Activated CD4-positive, alpha-beta T cell treated with anti-CD3 and anti-CD28 coated beads for 4 hours (primary cell): Measurements from ENCODE around the gene SURF4.
A peak's percentile ranks its signal among the peaks of the same experiment; 100 is the strongest.

Experiments
- DNase-seq, 2 donors: peaks; one replicate each; pipeline ENCODE4 v3.0.0-alpha.2; 2020

The SURF4 gene

GRCh38 chr9:133375724-133376654 is at the start of gene SURF4, which contains the start of gene STKLD1:
TSS of gene SURF4 (minus strand) at chr9:133376060. CDS start at chr9:133375969, 91 bp downstream.
TSS of gene STKLD1 (plus strand) at chr9:133376366. CDS start at chr9:133376474, 108 bp downstream.
- DNase-seq = peak; percentile 90 to 94

- DNase-seq = no peak
These were observed 49.3 kb upstream of the SURF4 start for GRCh38 chr9:133425049-133425632.

GRCh38 chr9:133424187-133424586 is 48.3 kb upstream of the SURF4 start:
- DNase-seq = no peak

GRCh38 chr9:133423216-133423615 is 47.4 kb upstream of the SURF4 start:
- DNase-seq = no peak

GRCh38 chr9:133421615-133422542 is 46.0 kb upstream of the SURF4 start, which contains the start of gene ADAMTS13:
TSS of gene ADAMTS13 (plus strand) at chr9:133422367. CDS start at chr9:133422444, 77 bp downstream.
- no peak for DNase-seq

- DNase-seq = no peak
These were observed 44.5 kb upstream of the SURF4 start for GRCh38 chr9:133420392-133420827.

GRCh38 chr9:133419005-133419404 is 43.1 kb upstream of the SURF4 start:
- DNase-seq = no peak

GRCh38 chr9:133417541-133418461 is 41.9 kb upstream of the SURF4 start, which contains the start of gene REXO4:
TSS of gene REXO4 (minus strand) at chr9:133418010. CDS start at chr9:133417844, 166 bp downstream.
- peak; percentile 78 to 81 for DNase-seq

- DNase-seq = no peak
These were observed 39.3 kb upstream of the SURF4 start for GRCh38 chr9:133415170-133415569.

- DNase-seq = no peak
These were observed 32.2 kb upstream of the SURF4 start for GRCh38 chr9:133408042-133408441.

GRCh38 chr9:133406480-133407307 is 30.8 kb upstream of the SURF4 start:
- DNase-seq = peak; percentile 77 to 78

- no peak for DNase-seq
These were observed 29.9 kb upstream of the SURF4 start for GRCh38 chr9:133405508-133406438.

- no peak for DNase-seq
These were observed 28.7 kb upstream of the SURF4 start for GRCh38 chr9:133404454-133405002.

GRCh38 chr9:133403766-133404453 is 28.1 kb upstream of the SURF4 start:
- DNase-seq = peak; percentile 59 to 66

GRCh38 chr9:133402689-133403088 is 26.8 kb upstream of the SURF4 start:
- DNase-seq = no peak

GRCh38 chr9:133401588-133401987 is 25.7 kb upstream of the SURF4 start:
- no peak for DNase-seq

- no peak for DNase-seq
These were observed 24.4 kb upstream of the SURF4 start for GRCh38 chr9:133400292-133400691.

- no peak for DNase-seq
These were observed 22.0 kb upstream of the SURF4 start for GRCh38 chr9:133397895-133398294.
